ENCODE measurements around the gene GRB7. TPM values are rescaled to one million over a fixed set of nuclear protein-coding genes. Genes with fewer than 3 reads are reported as not detected.

The GRB7 gene
- total and polyA plus RNA-seq, 2 donors (not counting 3 experiments of a cell fraction or from before 2014, with no cell fraction given): 0.04 TPM; not detected in 1

- no peaks in the 10 kb centered on the region for H3K27me3 ChIP-seq (ENCODE audit: control insufficient read depth in 2 of 2, insufficient read depth in 2 of 2, low read length in 2 of 2)
- H3K4me2 ChIP-seq (ENCODE audit: insufficient read depth, low read length): no peak overlapping the region
- DNase-seq (ENCODE audit: low read depth, low spot score) (no peak), FAIRE-seq (no peak)
- peaks cover 12% of the 10 kb centered on the region for H3K4me1 ChIP-seq (ENCODE audit: control insufficient read depth, extremely low read depth, insufficient read depth, low read length)
- no peak overlapping the region for H3K4me3 ChIP-seq (replicated peaks in 1 of 3; ENCODE audit: insufficient read depth in 1 of 3, low read depth in 1 of 3, low read length in 3 of 3)
- ChIA-PET POLR2A (no interaction called here), CTCF (interaction anchor here (1.2 kb wide), 1 partner anchor 95 kb away, joined by 3 read pairs; no protein-coding TSS in a partner anchor)
- intact Hi-C loops (cut with micrococcal nuclease): no loop called here
- no peaks in the 10 kb centered on the region for H3K9me3 ChIP-seq (replicated peaks; ENCODE audit: control insufficient read depth, insufficient read depth, low read length)
- no peak for TF ChIP-seq JUN (IDR thresholded peaks at IDR 0.05; ENCODE audit: borderline replicate concordance, insufficient read depth, insufficient read length, low read depth)
- TF ChIP-seq GATA2 (IDR thresholded peaks at IDR 0.05; ENCODE audit: insufficient read depth, insufficient read length, low read depth, low read length): no peak
- TF ChIP-seq FOS (IDR thresholded peaks at IDR 0.05; ENCODE audit: borderline replicate concordance, insufficient read depth, low read length): no peak
- TF ChIP-seq EZH2 (IDR thresholded peaks at IDR 0.05; ENCODE audit: borderline replicate concordance, low read depth, low read length, severe bottlenecking): no peak
- no peak for TF ChIP-seq MAX (IDR thresholded peaks at IDR 0.05; ENCODE audit: insufficient read depth, insufficient read length)
- no peak for TF ChIP-seq POLR2AphosphoS5 (IDR thresholded peaks at IDR 0.05; ENCODE audit: insufficient read depth, low read depth, low read length)
- TF ChIP-seq MYC (IDR thresholded peaks at IDR 0.05; ENCODE audit: low read depth, low read length): no peak
- no peak for TF ChIP-seq POLR2A (IDR thresholded peaks at IDR 0.05; ENCODE audit: low read depth, low read length)
- no peak for TF ChIP-seq CTCF (IDR thresholded peaks at IDR 0.05; ENCODE audit: extremely low read depth in 1 of 2, insufficient read depth in 1 of 2, low read depth in 1 of 2, low read length in 2 of 2)
- no peaks in the 10 kb centered on the region for H3K9me1 ChIP-seq (replicated peaks; ENCODE audit: control insufficient read depth, extremely low read depth, insufficient read depth, low read length)
- H3K79me2 ChIP-seq (ENCODE audit: control insufficient read depth, insufficient read depth, low read length): no peaks in the 10 kb centered on the region
- H3K9ac ChIP-seq (replicated peaks; ENCODE audit: extremely low read depth, insufficient read depth, low read length): no peak overlapping the region
- H3K27ac ChIP-seq (ENCODE audit: insufficient read depth, low read depth, low read length): no peak overlapping the region
- no TSS peak for BruUV-seq (replicated peaks)
- dilution Hi-C loops (cut with MboI; ENCODE audit: extremely low pct_ligation_motif_present, low sequenced_read_pairs): no loop called here
- H4K20me1 ChIP-seq (replicated peaks; ENCODE audit: control insufficient read depth, extremely low read depth, insufficient read depth, low read length): no peaks in the 10 kb centered on the region
- H2AFZ ChIP-seq (ENCODE audit: low read depth, low read length): no peak overlapping the region
- peaks cover 0 to 3% of the 10 kb centered on the region in 2 experiments for H3K36me3 ChIP-seq (ENCODE audit: control insufficient read depth in 2 of 2, extremely low read depth in 1 of 2, insufficient read depth in 2 of 2, low read length in 2 of 2)
Observed at GRCh38 chr17:39716073-39716818, 21.5 kb upstream of the GRB7 start.

All from endothelial cell of umbilical vein (primary cell).